Measurements from ENCODE around the gene TMEM175. TPM values are rescaled to one million over a fixed set of nuclear protein-coding genes. Genes with fewer than 3 reads are reported as not detected.

Gene TMEM175
- total RNA-seq, 1 donor from 2014 or later = 28.0 TPM

- Mint-ChIP-seq H3K27me3 (ENCODE audit: low read depth) (peaks cover 4% of the 10 kb centered on the region), H3K4me1 (no peaks in the 10 kb centered on the region), H3K27ac (no peak overlapping the region), H3K4me3 (no peak overlapping the region), H3K36me3 (peaks cover 5% of the 10 kb centered on the region), H3K9me3 (no peaks in the 10 kb centered on the region)
- TF ChIP-seq CTCF (IDR thresholded peaks at IDR 0.05; ENCODE audit: unreplicated experiment) = no peak
- no peak for DNase-seq (ENCODE audit: low spot score in 2 of 2, unreplicated experiment in 2 of 2)
These were observed 30.3 kb downstream of the TMEM175 start for GRCh38 chr4:962231-963208.

GRCh38 chr4:963276-964225 is 31.3 kb downstream of the TMEM175 start:
- no peaks in the 10 kb centered on the region for H3K9me3 Mint-ChIP-seq
- no peaks in the 10 kb centered on the region for H3K4me1 Mint-ChIP-seq
- DNase-seq (ENCODE audit: low spot score in 2 of 2, unreplicated experiment in 2 of 2) = no peak
- H3K36me3 Mint-ChIP-seq = peaks cover 2% of the 10 kb centered on the region
- H3K4me3 Mint-ChIP-seq = no peak overlapping the region
- peaks cover 9% of the 10 kb centered on the region for H3K27me3 Mint-ChIP-seq (ENCODE audit: low read depth)
- no peak for TF ChIP-seq CTCF (IDR thresholded peaks at IDR 0.05; ENCODE audit: unreplicated experiment)
- H3K27ac Mint-ChIP-seq = no peak overlapping the region

GRCh38 chr4:964346-965025 is 32.2 kb downstream of the TMEM175 start:
- Mint-ChIP-seq H3K9me3 (no peaks in the 10 kb centered on the region), H3K4me3 (no peak overlapping the region), H3K27ac (no peak overlapping the region), H3K36me3 (peaks cover 2% of the 10 kb centered on the region), H3K27me3 (ENCODE audit: low read depth) (peaks cover 16% of the 10 kb centered on the region), H3K4me1 (no peaks in the 10 kb centered on the region)
- DNase-seq (ENCODE audit: low spot score in 2 of 2, unreplicated experiment in 2 of 2) = no peak
- no peak for TF ChIP-seq CTCF (IDR thresholded peaks at IDR 0.05; ENCODE audit: unreplicated experiment)

GRCh38 chr4:965048-965765 is 32.9 kb downstream of the TMEM175 start:
- Mint-ChIP-seq H3K36me3 (peaks cover 2% of the 10 kb centered on the region), H3K27ac (no peak overlapping the region), H3K27me3 (ENCODE audit: low read depth) (peaks cover 17% of the 10 kb centered on the region), H3K4me1 (no peaks in the 10 kb centered on the region), H3K4me3 (no peak overlapping the region), H3K9me3 (no peaks in the 10 kb centered on the region)
- TF ChIP-seq CTCF (IDR thresholded peaks at IDR 0.05; ENCODE audit: unreplicated experiment) = no peak
- no peak for DNase-seq (ENCODE audit: low spot score in 2 of 2, unreplicated experiment in 2 of 2)

- DNase-seq (ENCODE audit: low spot score in 2 of 2, unreplicated experiment in 2 of 2) = no peak
These were observed 33.5 kb downstream of the TMEM175 start for GRCh38 chr4:965766-966134.

More at GRCh38 chr4:965766-966134, 33.5 kb downstream of the TMEM175 start:
- Mint-ChIP-seq H3K9me3 (no peaks in the 10 kb centered on the region), H3K27ac (no peak overlapping the region), H3K36me3 (peaks cover 2% of the 10 kb centered on the region), H3K27me3 (ENCODE audit: low read depth) (peaks cover 22% of the 10 kb centered on the region), H3K4me3 (no peak overlapping the region), H3K4me1 (no peaks in the 10 kb centered on the region)
- no peak for TF ChIP-seq CTCF (IDR thresholded peaks at IDR 0.05; ENCODE audit: unreplicated experiment)

All from mesothelial cell of epicardium (in vitro differentiated cells).